Brain microvascular endothelial cell (primary cell): ENCODE measurements around the gene C16orf96.

Source experiments
- DNase-seq: peaks from one replicate; pipeline ENCODE4 v3.0.0-alpha.2; 2020
- H3K27ac ChIP-seq: fragments of 250-450 bp; sonication (Bioruptor Pico); 2 replicates; pipeline ENCODE4 v1.5.1; 2020; ENCODE audit warnings: mild to moderate bottlenecking, moderate library complexity
- H3K27me3 ChIP-seq: fragments of 250-450 bp; sonication (Bioruptor Pico); replicated peaks from 2 replicates; pipeline ENCODE4 v1.5.1; 2020; ENCODE audit warnings: mild to moderate bottlenecking
- H3K36me3 ChIP-seq: fragments of 250-450 bp; sonication (Bioruptor Pico); replicated peaks from 2 replicates; pipeline ENCODE4 v1.5.1; 2020; ENCODE audit warnings: mild to moderate bottlenecking
- H3K4me3 ChIP-seq: 2 replicates; pipeline ENCODE4 v1.5.1; 2011; ENCODE audit warnings: low read depth, mild to moderate bottlenecking, control low read depth, low read length, moderate library complexity
- in situ Hi-C: cut with HindIII; loops from 2 replicates; pipeline ENCODE4 v1.10.0; 2017; ENCODE audit warnings: low sequenced_read_pairs, low pct_ligation_motif_present
- TF ChIP-seq, protein P1 (sequence below): IDR thresholded peaks from 2 replicates; pipeline ENCODE4 v1.5.1; 2011; ENCODE audit warnings: low read depth, mild to moderate bottlenecking, moderate library complexity, low read length, control low read depth, inconsistent platforms; ENCODE audit errors: missing control alignments

The C16orf96 gene

DNA sequence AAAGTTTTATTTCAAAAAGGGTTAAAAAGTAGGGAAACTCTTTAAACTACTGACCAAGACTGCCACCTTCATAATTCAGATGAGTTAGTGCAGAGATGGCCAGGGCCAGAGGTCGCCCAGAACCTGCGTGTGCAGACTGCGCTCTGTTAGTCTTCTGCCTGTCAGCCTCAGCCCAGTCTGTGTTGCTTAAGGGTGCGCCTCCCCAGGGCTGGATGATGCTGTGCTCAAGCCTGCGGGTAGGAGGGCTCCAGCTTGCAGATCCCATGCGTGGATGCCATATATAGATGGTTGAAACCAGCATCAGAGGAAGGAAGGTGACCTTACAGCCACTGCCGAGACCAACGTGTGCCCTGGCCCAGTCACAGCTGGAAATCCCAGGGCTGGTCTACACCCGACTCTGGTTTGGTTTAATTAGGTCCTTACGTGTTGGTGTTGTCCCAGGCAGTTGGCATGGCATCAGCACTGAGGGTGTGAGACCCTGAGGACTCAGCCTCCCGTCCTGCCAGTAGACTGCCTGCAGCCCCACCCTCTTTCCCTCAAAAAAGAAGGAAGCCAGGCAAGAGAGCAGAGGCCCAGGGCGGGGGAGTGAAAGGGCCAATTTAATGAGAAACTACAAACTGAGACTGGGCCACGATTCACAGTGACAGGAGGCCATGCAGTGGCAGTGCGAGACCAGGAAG lies 45.3 kb upstream of the C16orf96 start:
- in situ Hi-C loops, result no loop called here

DNA sequence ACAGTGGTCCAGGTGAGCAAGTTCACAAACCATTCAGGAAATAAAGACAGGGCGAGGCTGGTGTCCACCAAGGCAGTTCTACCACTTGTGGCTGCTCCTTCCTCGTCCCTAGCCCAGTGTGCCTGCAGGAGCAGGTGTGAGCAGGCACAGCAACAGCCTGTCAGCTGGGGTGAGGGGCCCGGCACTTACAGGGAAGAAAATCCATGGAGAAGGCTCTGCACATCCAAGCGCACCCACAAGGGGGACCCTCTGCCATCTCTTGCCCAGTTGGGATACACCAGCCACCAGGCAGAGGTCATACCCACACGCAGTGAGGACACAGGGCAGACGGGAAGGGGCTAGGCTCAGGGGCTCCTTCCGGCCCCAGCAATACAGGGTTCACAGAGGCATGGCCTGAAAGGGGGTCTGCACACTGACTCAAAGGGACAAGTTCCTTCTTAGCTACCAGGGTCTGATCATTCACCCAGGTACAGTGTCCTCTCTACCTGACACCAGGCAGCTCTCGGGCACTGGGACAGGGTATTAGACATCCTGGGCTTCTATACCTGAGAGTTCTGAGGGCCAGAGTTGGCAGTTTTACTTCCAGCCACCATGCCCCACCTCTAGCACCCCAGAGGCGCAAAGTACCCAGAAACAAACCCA lies 44.6 kb upstream of the C16orf96 start:
- H3K27me3 ChIP-seq, result no peaks in the 10 kb centered on the region
- TF ChIP-seq, protein P1, sequence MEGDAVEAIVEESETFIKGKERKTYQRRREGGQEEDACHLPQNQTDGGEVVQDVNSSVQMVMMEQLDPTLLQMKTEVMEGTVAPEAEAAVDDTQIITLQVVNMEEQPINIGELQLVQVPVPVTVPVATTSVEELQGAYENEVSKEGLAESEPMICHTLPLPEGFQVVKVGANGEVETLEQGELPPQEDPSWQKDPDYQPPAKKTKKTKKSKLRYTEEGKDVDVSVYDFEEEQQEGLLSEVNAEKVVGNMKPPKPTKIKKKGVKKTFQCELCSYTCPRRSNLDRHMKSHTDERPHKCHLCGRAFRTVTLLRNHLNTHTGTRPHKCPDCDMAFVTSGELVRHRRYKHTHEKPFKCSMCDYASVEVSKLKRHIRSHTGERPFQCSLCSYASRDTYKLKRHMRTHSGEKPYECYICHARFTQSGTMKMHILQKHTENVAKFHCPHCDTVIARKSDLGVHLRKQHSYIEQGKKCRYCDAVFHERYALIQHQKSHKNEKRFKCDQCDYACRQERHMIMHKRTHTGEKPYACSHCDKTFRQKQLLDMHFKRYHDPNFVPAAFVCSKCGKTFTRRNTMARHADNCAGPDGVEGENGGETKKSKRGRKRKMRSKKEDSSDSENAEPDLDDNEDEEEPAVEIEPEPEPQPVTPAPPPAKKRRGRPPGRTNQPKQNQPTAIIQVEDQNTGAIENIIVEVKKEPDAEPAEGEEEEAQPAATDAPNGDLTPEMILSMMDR, result peak; percentile 77
- no peak overlapping the region for H3K27ac ChIP-seq
- no peak overlapping the region for H3K4me3 ChIP-seq
- H3K36me3 ChIP-seq, result peaks cover 68% of the 10 kb centered on the region
- in situ Hi-C loops, result no loop called here
- peak; percentile 36 for DNase-seq

More for the DNA sequence above, 45.3 kb upstream of the C16orf96 start:
- TF ChIP-seq, protein P1, result no peak
- peaks cover 73% of the 10 kb centered on the region for H3K36me3 ChIP-seq
- no peak overlapping the region for H3K27ac ChIP-seq
- no peaks in the 10 kb centered on the region for H3K27me3 ChIP-seq
- no peak overlapping the region for H3K4me3 ChIP-seq
- no peak for DNase-seq

DNA sequence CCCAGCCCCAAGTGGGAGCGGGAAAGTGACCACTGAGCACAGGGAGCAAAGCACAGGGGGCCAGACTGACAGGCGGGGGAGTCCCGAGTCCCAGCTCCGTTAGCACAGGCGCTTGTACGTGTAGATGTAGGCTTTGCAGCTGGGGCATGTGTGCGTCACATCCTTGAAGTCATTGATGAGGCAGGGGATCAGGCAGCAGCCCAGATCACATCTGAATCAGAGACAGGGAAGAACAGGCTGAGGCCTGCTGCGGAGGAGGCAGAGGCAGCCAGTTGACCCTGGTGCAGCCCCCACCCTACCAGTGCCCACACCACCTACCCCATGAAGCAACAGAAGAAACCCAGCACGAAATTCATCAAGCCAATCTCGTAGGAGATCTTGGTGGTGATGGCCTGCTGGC lies 43.7 kb upstream of the C16orf96 start:
- peaks cover 59% of the 10 kb centered on the region for H3K36me3 ChIP-seq

GRCh38 chr16:4513086-4513860 lies 42.9 kb upstream of the C16orf96 start:
- Histone ChIP-seq H3K27me3 (no peaks in the 10 kb centered on the region), H3K36me3 (peaks cover 51% of the 10 kb centered on the region), H3K27ac (no peak overlapping the region), H3K4me3 (no peak overlapping the region)
- TF ChIP-seq, protein P1, result no peak
- no peak for DNase-seq
- in situ Hi-C loops, result no loop called here

More for the DNA sequence above, 43.7 kb upstream of the C16orf96 start:
- TF ChIP-seq, protein P1, result no peak
- DNase-seq, result no peak
- in situ Hi-C loops, result no loop called here
- Histone ChIP-seq H3K27ac (no peak overlapping the region), H3K27me3 (no peaks in the 10 kb centered on the region), H3K4me3 (no peak overlapping the region)

GRCh38 chr16:4513881-4514280 lies 42.3 kb upstream of the C16orf96 start:
- TF ChIP-seq, protein P1, result no peak
- in situ Hi-C loops, result no loop called here
- H3K27me3 ChIP-seq, result no peaks in the 10 kb centered on the region
- H3K27ac ChIP-seq, result no peak overlapping the region
- no peak for DNase-seq
- H3K36me3 ChIP-seq, result peaks cover 45% of the 10 kb centered on the region
- no peak overlapping the region for H3K4me3 ChIP-seq
